Activated naive CD4-positive, alpha-beta T cell treated with anti-CD3 and anti-CD28 coated beads, Interleukin-2, amount 10 ng/mL, durations not matched to agents 7 days and 5 days (primary cell): ENCODE results near the gene GXYLT2.

Source experiments
- CTCF ChIA-PET: fragments of 350-600 bp; sonication (Branson Sonifier 250); formaldehyde crosslinking; loops from one replicate; lab custom pipeline; 2021; ENCODE audit warnings: antibody characterized with exemption; lab: Charles Lee
- DNase-seq: peaks from one replicate; pipeline ENCODE4 v3.0.0-alpha.2; 2020
- H3K27ac Mint-ChIP-seq: one replicate; pipeline ENCODE4 v1.8.0; 2021; ENCODE audit warnings: mild to moderate bottlenecking, moderate library complexity, mixed read lengths
- H3K27me3 Mint-ChIP-seq: one replicate; pipeline ENCODE4 v1.8.0; 2021; ENCODE audit warnings: mild to moderate bottlenecking, mixed read lengths
- H3K36me3 Mint-ChIP-seq: one replicate; pipeline ENCODE4 v1.8.0; 2021; ENCODE audit warnings: mixed read lengths
- H3K4me1 Mint-ChIP-seq: one replicate; pipeline ENCODE4 v1.8.0; 2021; ENCODE audit warnings: mixed read lengths
- H3K4me3 Mint-ChIP-seq: one replicate; pipeline ENCODE4 v1.8.0; 2021; ENCODE audit warnings: mild to moderate bottlenecking, moderate library complexity, mixed read lengths
- H3K9me3 Mint-ChIP-seq: one replicate; pipeline ENCODE4 v1.8.0; 2021; ENCODE audit warnings: mixed read lengths

Gene GXYLT2

DNA sequence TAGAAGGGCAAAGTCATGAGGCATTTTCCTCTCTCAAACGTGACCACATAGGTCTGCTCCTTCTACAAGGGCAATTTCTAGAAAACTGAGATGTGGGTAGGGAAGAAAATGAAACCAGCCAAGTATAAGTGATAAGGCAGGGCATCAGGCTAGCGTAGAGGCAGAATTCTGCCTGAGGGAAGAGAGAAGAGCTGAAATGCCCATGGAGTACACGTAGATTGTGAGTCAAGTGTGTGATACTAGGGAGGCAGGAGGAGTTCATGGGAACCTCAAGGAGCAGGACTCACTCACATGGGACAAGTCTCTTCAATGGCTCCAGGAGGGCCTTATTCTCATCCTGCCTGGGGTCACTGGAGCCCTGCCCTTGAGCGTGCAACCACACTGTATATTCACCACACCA lies 73.9 kb downstream of the GXYLT2 start:
- Mint-ChIP-seq H3K4me1 (peaks cover 33% of the 10 kb centered on the region), H3K27ac (no peak overlapping the region), H3K27me3 (peaks cover 13% of the 10 kb centered on the region), H3K9me3 (no peaks in the 10 kb centered on the region), H3K36me3 (peaks cover 2% of the 10 kb centered on the region), H3K4me3 (no peak overlapping the region)
- CTCF ChIA-PET = no interaction called here
- no peak for DNase-seq

GRCh38 chr3:72962317-72962716 lies 74.5 kb downstream of the GXYLT2 start:
- CTCF ChIA-PET = no interaction called here
- peaks cover 39% of the 10 kb centered on the region for H3K4me1 Mint-ChIP-seq
- no peak for DNase-seq
- H3K36me3 Mint-ChIP-seq = peaks cover 2% of the 10 kb centered on the region
- H3K9me3 Mint-ChIP-seq = no peaks in the 10 kb centered on the region
- H3K27ac Mint-ChIP-seq = no peak overlapping the region
- H3K27me3 Mint-ChIP-seq = peaks cover 12% of the 10 kb centered on the region
- H3K4me3 Mint-ChIP-seq = no peak overlapping the region

DNA sequence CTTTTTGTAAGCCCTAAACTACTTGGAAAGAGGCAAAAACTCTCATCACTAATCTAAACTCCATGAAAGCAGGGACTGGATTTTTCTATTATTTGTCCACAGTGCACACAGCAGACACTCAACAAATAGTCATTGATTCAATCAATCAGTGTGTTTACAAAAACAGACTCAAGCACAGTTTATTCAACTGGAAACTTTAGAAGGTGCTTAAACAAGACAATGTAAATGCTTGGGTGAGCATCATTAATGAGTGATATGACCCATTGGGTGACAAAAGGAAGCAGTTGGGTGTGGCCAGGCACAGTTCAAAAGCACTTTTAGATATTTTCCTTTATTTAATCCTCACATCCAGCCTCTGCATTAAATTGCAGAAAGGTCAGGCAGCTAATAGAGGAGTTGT lies 76.8 kb downstream of the GXYLT2 start:
- Mint-ChIP-seq H3K27ac (no peak overlapping the region), H3K4me1 (peaks cover 41% of the 10 kb centered on the region), H3K36me3 (peaks cover 2% of the 10 kb centered on the region), H3K4me3 (no peak overlapping the region), H3K27me3 (peaks cover 5% of the 10 kb centered on the region), H3K9me3 (no peaks in the 10 kb centered on the region)
- CTCF ChIA-PET = interaction anchor here (1.0 to 1.4 kb wide), 3 partner anchors 10 to 92 kb away, joined by 3 to 6 read pairs (median 3); no protein-coding TSS in a partner anchor
- no peak for DNase-seq

DNA sequence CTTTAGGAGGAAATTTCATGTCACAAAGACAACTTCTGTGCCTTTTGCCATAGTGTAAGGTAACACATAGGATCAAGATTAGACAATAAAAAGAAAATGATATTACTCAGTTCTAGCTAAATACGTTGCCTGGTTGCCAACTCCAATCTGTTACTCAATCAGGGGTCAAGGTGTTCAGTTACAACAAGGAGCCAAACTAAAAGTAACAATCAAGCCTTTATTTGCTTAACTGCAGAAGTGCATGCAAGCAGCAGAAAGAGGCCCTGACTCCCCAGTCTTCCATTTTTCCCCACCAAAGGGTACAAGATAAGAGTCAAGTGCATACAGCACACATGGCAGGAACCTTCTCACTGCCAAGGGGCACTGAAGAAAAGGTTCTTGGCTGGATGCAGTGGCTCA lies 80.4 kb downstream of the GXYLT2 start:
- no peak overlapping the region for H3K4me3 Mint-ChIP-seq
- peaks cover 5% of the 10 kb centered on the region for H3K27me3 Mint-ChIP-seq
- peaks cover 31% of the 10 kb centered on the region for H3K4me1 Mint-ChIP-seq
- CTCF ChIA-PET = interaction anchor here (1.1 kb wide), 1 partner anchor 16 kb away, joined by 3 read pairs; no protein-coding TSS in a partner anchor
- DNase-seq = no peak
- H3K36me3 Mint-ChIP-seq = peaks cover 2% of the 10 kb centered on the region
- H3K9me3 Mint-ChIP-seq = no peaks in the 10 kb centered on the region
- no peak overlapping the region for H3K27ac Mint-ChIP-seq

DNA sequence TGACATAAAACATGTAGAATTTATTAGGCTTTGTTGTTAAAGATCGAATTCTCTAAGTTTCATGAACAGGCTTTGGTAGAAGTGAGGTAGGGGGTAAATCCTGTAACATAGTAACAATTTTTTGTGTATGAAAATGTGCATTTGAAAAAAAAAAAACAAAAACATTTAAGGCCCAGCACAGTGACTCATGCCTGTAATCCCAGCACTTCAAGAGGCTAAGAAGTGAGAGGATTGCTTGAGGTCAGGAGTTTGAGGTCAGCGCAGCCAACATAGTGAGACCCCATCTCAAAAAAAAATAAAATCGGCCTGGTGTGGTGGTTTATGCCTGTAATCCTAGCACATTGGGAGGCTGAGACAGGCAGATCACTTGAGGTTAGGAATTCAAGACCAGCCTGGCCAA lies 81.9 kb downstream of the GXYLT2 start:
- H3K27me3 Mint-ChIP-seq = peaks cover 13% of the 10 kb centered on the region
- H3K9me3 Mint-ChIP-seq = no peaks in the 10 kb centered on the region
- DNase-seq = no peak
- no peak overlapping the region for H3K27ac Mint-ChIP-seq
- H3K4me1 Mint-ChIP-seq = peaks cover 27% of the 10 kb centered on the region
- no peak overlapping the region for H3K4me3 Mint-ChIP-seq
- peaks cover 2% of the 10 kb centered on the region for H3K36me3 Mint-ChIP-seq
- CTCF ChIA-PET = no interaction called here

DNA sequence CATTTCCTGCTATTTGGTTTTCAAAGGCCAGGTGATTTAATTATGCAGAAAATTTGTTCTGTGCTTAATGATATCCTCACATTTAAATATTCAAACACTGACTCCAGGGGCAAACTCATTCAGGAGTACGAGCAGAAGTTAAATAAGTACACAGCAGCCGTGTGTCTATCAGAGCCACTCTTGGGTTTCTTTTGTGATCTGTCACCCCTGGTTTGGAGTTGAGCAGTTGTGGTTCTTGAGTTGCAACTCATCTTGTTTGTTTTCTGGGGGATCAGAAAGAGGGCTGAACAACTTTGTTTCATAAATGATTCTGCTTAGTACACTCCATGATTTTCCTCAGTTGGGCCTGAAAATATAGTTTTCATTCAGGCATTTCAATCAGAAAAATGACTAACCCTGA lies 83.1 kb downstream of the GXYLT2 start:
- Mint-ChIP-seq H3K27me3 (peaks cover 19% of the 10 kb centered on the region), H3K9me3 (no peaks in the 10 kb centered on the region), H3K4me3 (no peak overlapping the region), H3K4me1 (peaks cover 15% of the 10 kb centered on the region), H3K27ac (no peak overlapping the region), H3K36me3 (no peaks in the 10 kb centered on the region)
- CTCF ChIA-PET = no interaction called here
- DNase-seq = no peak

DNA sequence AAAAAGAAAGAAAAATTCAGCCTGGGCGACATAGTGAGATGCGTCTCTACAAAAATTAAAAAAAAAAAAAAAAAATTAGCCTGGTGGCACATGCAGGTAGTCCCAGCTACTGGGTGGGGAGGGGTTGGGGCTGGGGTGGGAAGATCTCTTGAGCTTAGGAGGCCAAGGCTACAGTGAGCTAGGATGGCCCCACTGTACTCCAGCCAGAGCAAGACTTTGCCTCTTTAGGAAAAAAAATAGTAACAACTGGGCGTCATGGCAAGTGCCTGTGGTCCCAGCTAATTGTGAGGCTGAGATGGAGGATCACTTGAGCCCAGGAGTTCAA lies 84.8 kb downstream of the GXYLT2 start:
- Mint-ChIP-seq H3K36me3 (no peaks in the 10 kb centered on the region), H3K27ac (no peak overlapping the region), H3K4me1 (peaks cover 2% of the 10 kb centered on the region), H3K9me3 (no peaks in the 10 kb centered on the region), H3K27me3 (peaks cover 20% of the 10 kb centered on the region), H3K4me3 (no peak overlapping the region)
- CTCF ChIA-PET = no interaction called here
- no peak for DNase-seq

GRCh38 chr3:72973031-72973723 lies 85.3 kb downstream of the GXYLT2 start:
- Mint-ChIP-seq H3K4me1 (peaks cover 2% of the 10 kb centered on the region), H3K4me3 (no peak overlapping the region), H3K36me3 (no peaks in the 10 kb centered on the region), H3K9me3 (no peaks in the 10 kb centered on the region), H3K27me3 (peaks cover 20% of the 10 kb centered on the region), H3K27ac (no peak overlapping the region)
- no peak for DNase-seq
- CTCF ChIA-PET = no interaction called here

DNA sequence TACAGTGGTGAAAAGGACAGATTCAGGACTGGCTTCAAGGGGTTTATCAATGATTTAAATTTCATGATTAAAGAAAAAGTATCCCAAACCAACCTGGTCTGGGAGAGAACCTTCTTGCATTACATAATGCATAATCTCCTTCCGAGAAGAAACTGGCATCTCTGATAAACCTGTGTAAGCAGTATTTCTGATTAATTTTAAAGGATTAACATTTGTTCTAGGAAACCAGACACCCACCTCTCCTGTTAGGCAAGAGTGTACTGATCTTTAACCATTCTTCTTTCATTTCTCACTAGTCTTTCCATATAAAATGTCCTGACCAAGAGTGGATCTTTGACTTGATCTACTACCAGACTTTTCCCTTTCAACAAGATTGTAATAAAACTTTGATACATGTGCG lies 85.9 kb downstream of the GXYLT2 start:
- peaks cover 20% of the 10 kb centered on the region for H3K27me3 Mint-ChIP-seq
- no peaks in the 10 kb centered on the region for H3K36me3 Mint-ChIP-seq
- peaks cover 2% of the 10 kb centered on the region for H3K4me1 Mint-ChIP-seq
- H3K27ac Mint-ChIP-seq = no peak overlapping the region
- no peak overlapping the region for H3K4me3 Mint-ChIP-seq
- H3K9me3 Mint-ChIP-seq = no peaks in the 10 kb centered on the region
- DNase-seq = no peak
- CTCF ChIA-PET = no interaction called here

DNA sequence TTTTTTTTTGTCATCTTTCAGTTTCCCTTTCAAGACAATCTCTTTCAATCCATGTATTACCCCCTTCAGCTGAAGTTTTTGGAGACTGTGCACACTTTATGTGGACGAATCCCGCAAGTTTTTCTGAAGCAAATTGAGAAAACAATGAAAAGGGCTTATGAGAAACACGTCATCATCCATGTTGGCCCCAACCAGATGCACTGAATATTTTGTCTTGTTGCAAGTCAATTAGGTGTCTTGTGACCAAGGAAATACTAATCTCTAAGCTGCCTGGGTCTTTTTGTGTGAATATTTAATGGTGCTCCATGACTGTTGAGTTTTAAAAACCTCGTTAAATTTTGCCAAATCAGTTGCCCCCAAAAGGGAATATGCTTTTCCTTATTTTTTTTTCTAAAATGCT lies 87.1 kb downstream of the GXYLT2 start:
- peaks cover 2% of the 10 kb centered on the region for H3K4me1 Mint-ChIP-seq
- no peak overlapping the region for H3K4me3 Mint-ChIP-seq
- no peaks in the 10 kb centered on the region for H3K9me3 Mint-ChIP-seq
- no peak overlapping the region for H3K27ac Mint-ChIP-seq
- no peaks in the 10 kb centered on the region for H3K36me3 Mint-ChIP-seq
- CTCF ChIA-PET = no interaction called here
- peaks cover 28% of the 10 kb centered on the region for H3K27me3 Mint-ChIP-seq
- DNase-seq = no peak

- H3K27ac Mint-ChIP-seq = no peak overlapping the region
- H3K27me3 Mint-ChIP-seq = peaks cover 33% of the 10 kb centered on the region
- DNase-seq = no peak
- no peaks in the 10 kb centered on the region for H3K9me3 Mint-ChIP-seq
- H3K4me3 Mint-ChIP-seq = no peak overlapping the region
- H3K36me3 Mint-ChIP-seq = no peaks in the 10 kb centered on the region
- CTCF ChIA-PET = no interaction called here
- H3K4me1 Mint-ChIP-seq = peaks cover 2% of the 10 kb centered on the region
Observed at GRCh38 chr3:72976281-72976741, 88.5 kb downstream of the GXYLT2 start.

DNA sequence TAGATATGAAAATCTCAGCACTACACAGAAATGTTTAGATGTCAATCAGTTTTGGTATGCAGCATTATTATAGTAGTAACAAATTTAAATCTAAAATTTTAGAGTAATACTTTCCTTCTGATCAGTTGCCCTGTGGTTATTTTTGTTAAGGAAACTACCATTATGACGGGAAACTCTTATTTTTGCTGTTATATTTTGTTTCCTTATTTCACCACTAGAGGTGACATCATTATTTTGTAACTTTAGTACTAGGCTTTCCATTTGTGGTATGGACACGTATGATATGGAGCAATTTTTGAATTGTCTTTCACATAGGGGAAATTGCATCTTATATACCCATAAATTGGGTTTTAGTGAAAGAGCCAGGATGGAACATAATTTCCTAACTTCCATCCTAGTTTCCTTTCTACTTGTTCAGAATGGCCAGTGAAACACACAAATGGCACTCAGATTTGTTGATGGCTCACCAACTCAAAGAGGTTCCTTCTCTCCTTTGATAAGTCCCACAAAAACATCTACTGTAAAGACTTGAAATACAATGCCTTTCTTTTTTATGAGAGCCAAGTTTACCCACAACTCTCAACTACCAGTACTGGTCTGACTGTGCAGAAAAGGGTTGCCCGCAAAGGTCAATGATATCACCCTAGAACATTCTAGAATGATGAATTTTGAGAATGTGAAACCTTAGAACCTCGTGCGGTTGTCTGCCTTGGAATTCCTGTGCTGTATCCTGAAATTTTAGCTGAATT lies 89.4 kb downstream of the GXYLT2 start:
- DNase-seq = no peak
- Mint-ChIP-seq H3K36me3 (no peaks in the 10 kb centered on the region), H3K9me3 (no peaks in the 10 kb centered on the region), H3K27me3 (peaks cover 33% of the 10 kb centered on the region), H3K4me3 (no peak overlapping the region), H3K27ac (no peak overlapping the region), H3K4me1 (peaks cover 2% of the 10 kb centered on the region)
- CTCF ChIA-PET = no interaction called here

DNA sequence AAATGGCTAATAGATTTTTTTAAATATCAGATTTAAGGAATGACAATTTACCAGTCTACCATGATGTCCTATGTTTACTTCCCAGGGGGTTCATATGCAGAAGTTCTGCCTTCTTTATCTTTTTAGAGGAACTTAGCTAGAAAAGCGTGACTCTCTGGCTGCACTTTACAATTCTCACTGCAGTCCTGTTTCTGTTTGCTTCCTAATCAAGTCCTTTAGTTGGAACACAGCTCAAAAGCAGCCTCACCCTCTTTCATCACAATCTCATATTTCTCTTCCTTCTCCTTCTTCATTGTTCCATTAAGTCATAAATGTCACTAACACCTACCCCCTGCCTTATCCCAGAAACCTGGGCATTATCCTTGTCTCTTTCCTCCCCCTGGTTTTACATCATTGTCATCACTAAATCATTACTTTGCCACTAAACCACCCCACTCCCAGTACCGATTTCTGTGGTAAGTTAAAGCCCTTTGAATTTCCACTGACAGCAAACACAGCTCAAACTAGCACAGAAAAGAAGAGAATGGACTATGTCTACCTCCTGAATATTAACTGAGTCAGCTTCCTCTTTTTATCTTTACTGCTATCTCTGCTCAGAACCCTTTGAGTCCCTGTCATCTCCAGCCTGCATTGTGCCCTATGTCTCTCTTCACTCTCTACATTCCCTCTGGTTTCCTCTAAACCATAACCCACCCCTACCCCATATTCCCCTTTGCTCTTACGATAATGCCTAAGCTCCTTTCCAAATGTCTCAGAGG lies 94.9 kb downstream of the GXYLT2 start:
- Mint-ChIP-seq H3K4me1 (no peaks in the 10 kb centered on the region), H3K36me3 (no peaks in the 10 kb centered on the region), H3K27me3 (peaks cover 23% of the 10 kb centered on the region), H3K4me3 (no peak overlapping the region), H3K27ac (no peak overlapping the region), H3K9me3 (peaks cover 7% of the 10 kb centered on the region)
- DNase-seq = no peak
- CTCF ChIA-PET = no interaction called here

- CTCF ChIA-PET = no interaction called here
- no peaks in the 10 kb centered on the region for H3K4me1 Mint-ChIP-seq
- H3K9me3 Mint-ChIP-seq = peaks cover 7% of the 10 kb centered on the region
- DNase-seq = no peak
- H3K4me3 Mint-ChIP-seq = no peak overlapping the region
- H3K36me3 Mint-ChIP-seq = no peaks in the 10 kb centered on the region
- H3K27ac Mint-ChIP-seq = no peak overlapping the region
- peaks cover 12% of the 10 kb centered on the region for H3K27me3 Mint-ChIP-seq
Observed at GRCh38 chr3:72985576-72985975, 97.7 kb downstream of the GXYLT2 start.
